ENCODE measurements around the gene FAM168A. TPM values are rescaled to one million over a fixed set of nuclear protein-coding genes. Genes with fewer than 3 reads are reported as not detected.

Gene FAM168A
- total RNA-seq, 1 experiment from 2014 or later: 21.1 TPM

DNA sequence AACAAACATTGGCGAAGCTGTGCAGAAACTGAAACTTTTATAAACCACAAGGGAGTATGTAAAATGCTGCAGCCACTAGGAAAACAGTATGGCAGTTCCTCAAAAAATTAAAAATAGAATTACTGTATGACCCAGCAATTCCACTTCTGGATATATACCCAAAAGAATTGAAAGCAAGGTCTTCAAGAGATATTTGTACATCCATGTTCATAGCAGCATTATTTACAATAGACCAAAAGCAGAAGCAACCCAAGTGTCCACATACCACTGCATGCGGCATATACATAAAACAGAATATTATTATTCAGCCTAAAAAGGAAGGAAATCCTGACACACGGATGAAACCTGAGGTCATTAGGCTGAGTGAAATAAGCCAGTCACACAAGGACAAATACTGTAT, 135.9 kb downstream of the FAM168A start:
- Mint-ChIP-seq H3K27me3 (ENCODE audit: low read depth) (no peaks in the 10 kb centered on the region; the same call in 1 of the 2 replicates), H3K4me1 (peaks cover 0 to 2% of the 10 kb centered on the region in 2 experiments; a peak in 1 of 4 replicates), H3K4me3 (no peak overlapping the region), H3K9me3 (no peaks in the 10 kb centered on the region), H3K36me3 (ENCODE audit: insufficient read depth in 1 of 3, low read depth in 3 of 3) (peaks cover 0 to 4% (median 2%) of the 10 kb centered on the region in 3 experiments; a peak in 2 of 7 replicates), H3K27ac (no peak overlapping the region)
- TF ChIP-seq, protein P1, sequence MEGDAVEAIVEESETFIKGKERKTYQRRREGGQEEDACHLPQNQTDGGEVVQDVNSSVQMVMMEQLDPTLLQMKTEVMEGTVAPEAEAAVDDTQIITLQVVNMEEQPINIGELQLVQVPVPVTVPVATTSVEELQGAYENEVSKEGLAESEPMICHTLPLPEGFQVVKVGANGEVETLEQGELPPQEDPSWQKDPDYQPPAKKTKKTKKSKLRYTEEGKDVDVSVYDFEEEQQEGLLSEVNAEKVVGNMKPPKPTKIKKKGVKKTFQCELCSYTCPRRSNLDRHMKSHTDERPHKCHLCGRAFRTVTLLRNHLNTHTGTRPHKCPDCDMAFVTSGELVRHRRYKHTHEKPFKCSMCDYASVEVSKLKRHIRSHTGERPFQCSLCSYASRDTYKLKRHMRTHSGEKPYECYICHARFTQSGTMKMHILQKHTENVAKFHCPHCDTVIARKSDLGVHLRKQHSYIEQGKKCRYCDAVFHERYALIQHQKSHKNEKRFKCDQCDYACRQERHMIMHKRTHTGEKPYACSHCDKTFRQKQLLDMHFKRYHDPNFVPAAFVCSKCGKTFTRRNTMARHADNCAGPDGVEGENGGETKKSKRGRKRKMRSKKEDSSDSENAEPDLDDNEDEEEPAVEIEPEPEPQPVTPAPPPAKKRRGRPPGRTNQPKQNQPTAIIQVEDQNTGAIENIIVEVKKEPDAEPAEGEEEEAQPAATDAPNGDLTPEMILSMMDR (conservative IDR thresholded peaks at IDR 0.05): no peak
- no peak overlapping the region for H4K5ac ChIP-seq (ENCODE audit: insufficient read length, low read depth, low read length)
- no peak for DNase-seq
- H3K23ac ChIP-seq (ENCODE audit: insufficient read length, low read depth, low read length): no peak overlapping the region
- H2BK15ac ChIP-seq (ENCODE audit: low read depth, low read length): no peak overlapping the region
- no peak overlapping the region for H2AK5ac ChIP-seq (ENCODE audit: insufficient read length, low read length)
- H3K4me2 ChIP-seq (ENCODE audit: insufficient read depth, insufficient read length, low read length): no peak overlapping the region
- no peaks in the 10 kb centered on the region for H4K20me1 ChIP-seq (ENCODE audit: control insufficient read depth, insufficient read depth, insufficient read length)
- H2BK120ac ChIP-seq (ENCODE audit: low read depth, low read length, poor library complexity, severe bottlenecking): no peak overlapping the region
- H3K9ac ChIP-seq (ENCODE audit: extremely low read depth, insufficient read length, low read length): no peak overlapping the region
- H2BK20ac ChIP-seq (ENCODE audit: low read depth, low read length, poor library complexity, severe bottlenecking): no peak overlapping the region
- no peak overlapping the region for H3K4ac ChIP-seq (ENCODE audit: low read depth, low read length)
- no peaks in the 10 kb centered on the region for H3K27me3 ChIP-seq (ENCODE audit: insufficient read depth, low read length)
- H3K27ac ChIP-seq (ENCODE audit: insufficient read length, low read depth, low read length): no peak overlapping the region
- no peaks in the 10 kb centered on the region for H3K79me2 ChIP-seq (ENCODE audit: insufficient read depth, low read length)
- H2AFZ ChIP-seq (ENCODE audit: low read length): no peak overlapping the region
- H3T11ph ChIP-seq (ENCODE audit: low read length): no peak overlapping the region
- no peaks in the 10 kb centered on the region for H3K79me1 ChIP-seq (ENCODE audit: insufficient read depth, low read depth, low read length, poor library complexity, severe bottlenecking)
- no peak overlapping the region for H4K8ac ChIP-seq (replicated peaks; ENCODE audit: insufficient read length, low read depth, low read length)
- H3K9me3 ChIP-seq (ENCODE audit: control insufficient read depth, low read depth, low read length): no peaks in the 10 kb centered on the region
- H2BK12ac ChIP-seq (ENCODE audit: insufficient read length, low read depth, low read length): no peak overlapping the region
- WGBS (ENCODE audit: extremely low coverage, insufficient read length, low lambda C conversion rate): no CpG with 5 or more reads among the region's 3 CpGs
- no peak overlapping the region for H3K18ac ChIP-seq (ENCODE audit: insufficient read length, low read depth, low read length)
- no peak overlapping the region for H3K56ac ChIP-seq (ENCODE audit: insufficient read length, low read depth, low read length)
- no peak overlapping the region for H3K14ac ChIP-seq (ENCODE audit: insufficient read depth, low read length)
- H3K4me1 ChIP-seq (ENCODE audit: insufficient read depth, low read length): no peaks in the 10 kb centered on the region
- no peaks in the 10 kb centered on the region for H3K23me2 ChIP-seq (ENCODE audit: insufficient read length, low read depth, low read length, poor library complexity, severe bottlenecking)
- no peak overlapping the region for H4K91ac ChIP-seq (ENCODE audit: insufficient read length, low read depth, low read length)
- no peak overlapping the region for H2BK5ac ChIP-seq (ENCODE audit: insufficient read length, low read length)
